Pancreas (tissue), 10 donors: Measurements from ENCODE around the gene OGG1. TPM values are rescaled to one million over a fixed set of nuclear protein-coding genes. Genes with fewer than 3 reads are reported as not detected.

ENCODE experiments used
- ATAC-seq, 4 donors: fragments of 200-7000 bp; cut with Tn5 transposase; one replicate each; pipeline versions ENCODE4 v1.8.0 to v1.9.1; 2020; ENCODE audit warnings: mild to moderate bottlenecking in 4 of 4, moderate library complexity in 4 of 4
- DNase-seq, 6 donors: peaks; one replicate each; pipeline ENCODE4 v3.0.0-alpha.2; 2020
- FAIRE-seq: peaks from 2 replicates; lab custom pipeline; 2012; peaks lifted over from hg19 to GRCh38; lab: Jason Lieb, UNC
- H3K27ac ChIP-seq, 4 donors: fragments of 200-600 bp; sonication (generic); 1 replicate in 3 of 4; 2 replicates in 1 of 4; pipeline versions ENCODE4 v1.5.0 to v1.8.0; 2020
- H3K27me3 ChIP-seq, 4 donors: fragments of 200-600 bp; one replicate each; pipeline ENCODE4 v1.8.0; 2021
- H3K36me3 ChIP-seq, 3 donors: fragments of 200-600 bp; sonication (generic) in 1 of 3; one replicate each; pipeline versions ENCODE4 v1.5.0 to v1.8.0; 2020 to 2021
- H3K4me1 ChIP-seq, 3 donors: fragments of 200-600 bp; one replicate each; pipeline ENCODE4 v1.8.0; 2021
- H3K4me3 ChIP-seq, 4 donors: fragments of 200-600 bp; sonication (generic) in 2 of 4; one replicate each; pipeline versions ENCODE4 v1.5.0 to v1.8.0; 2020 to 2021
- H3K9me3 ChIP-seq, 4 donors: fragments of 200-600 bp; one replicate each; pipeline ENCODE4 v1.8.0; 2021
- CTCF ChIP-seq, 4 donors: fragments of 200-600 bp; sonication (generic) in 3 of 4; IDR thresholded peaks; one replicate each; pipeline versions ENCODE4 v1.5.0 to v1.8.0; 2021; ENCODE audit warnings: antibody characterized with exemption in 4 of 4
- WGBS, 2 donors: extraction: QIAGEN DNeasy Blood & Tissue Kit; methylation state at CpG; one replicate each; pipeline ENCODE4 v1.1.7; 2013; 5-methylcytosine and 5-hydroxymethylcytosine counted together
- intact Hi-C, 3 donors: fragments of 100-400 bp; cut with DNase I; formaldehyde crosslinking; loops; one replicate each; pipeline versions ENCODE4 v1.11.1 to v1.14.2; 2022
- polyA plus RNA-seq, 2 donors: library from polyadenylated mRNA; stranded (reverse); fragments of 200-250 nt; gene quantifications; one replicate each; pipeline ENCODE4 v1.2.3, GENCODE V29; 2013
- total RNA-seq, 6 donors: library from RNA; stranded (reverse); fragmentation: NEBNext Ultra II Directional in 4 of 6; extraction: Animal tissue kit (Norgen Biotek cat#: 25700) in 4 of 6; gene quantifications; one replicate each; pipeline versions ENCODE4 v1.2.1 to v1.2.4, GENCODE V29; 2021 to 2023
- donor health status: healthy with polysubstance abuse.
- donor health status: DM: no; HTN: no; CAD: no; lungs with moderate emphysema.
- donor health status: DM: no; HTN: no; CAD: no.
- donor health status: control.
- donor health status: control.
- donor health status: Bipolar disorder and iron deficiency.
- donor health status: DM: yes; HTN: yes; CAD: no.
- donor health status: DM: no; HTN: no; CAD: no.
- donor health status: DM: no; HTN: no; CAD: no.
- donor health status: DM: yes; HTN: yes; CAD: no.

OGG1 gene
- total and polyA plus RNA-seq, 8 donors = 5.9 to 13.9 (median 9.1) TPM

- no peak for TF ChIP-seq CTCF (IDR thresholded peaks at IDR 0.05)
- Histone ChIP-seq H3K36me3 (peaks cover 0 to 3% (median 0%) of the 10 kb centered on the region in 3 donors), H3K4me3 (peak overlapping the region; percentile 28 to 99 (median 60)), H3K27me3 (no peaks in the 10 kb centered on the region), H3K4me1 (peaks cover 0 to 14% (median 14%) of the 10 kb centered on the region in 3 donors), H3K9me3 (no peaks in the 10 kb centered on the region), H3K27ac (peak overlapping the region; percentile 33 to 99 (median 86))
- 1% methylated on average over 16 of the region's 17 CpGs for WGBS, 2 donors
- intact Hi-C loops = no loop called here
- ATAC-seq (peak; percentile 68 to 79 (median 74)), FAIRE-seq (no peak), DNase-seq (peak in 1 of 6 donors; percentile 84)
Measured at GRCh38 chr3:9730657-9731205, 19.0 kb upstream of the OGG1 start.

DNA sequence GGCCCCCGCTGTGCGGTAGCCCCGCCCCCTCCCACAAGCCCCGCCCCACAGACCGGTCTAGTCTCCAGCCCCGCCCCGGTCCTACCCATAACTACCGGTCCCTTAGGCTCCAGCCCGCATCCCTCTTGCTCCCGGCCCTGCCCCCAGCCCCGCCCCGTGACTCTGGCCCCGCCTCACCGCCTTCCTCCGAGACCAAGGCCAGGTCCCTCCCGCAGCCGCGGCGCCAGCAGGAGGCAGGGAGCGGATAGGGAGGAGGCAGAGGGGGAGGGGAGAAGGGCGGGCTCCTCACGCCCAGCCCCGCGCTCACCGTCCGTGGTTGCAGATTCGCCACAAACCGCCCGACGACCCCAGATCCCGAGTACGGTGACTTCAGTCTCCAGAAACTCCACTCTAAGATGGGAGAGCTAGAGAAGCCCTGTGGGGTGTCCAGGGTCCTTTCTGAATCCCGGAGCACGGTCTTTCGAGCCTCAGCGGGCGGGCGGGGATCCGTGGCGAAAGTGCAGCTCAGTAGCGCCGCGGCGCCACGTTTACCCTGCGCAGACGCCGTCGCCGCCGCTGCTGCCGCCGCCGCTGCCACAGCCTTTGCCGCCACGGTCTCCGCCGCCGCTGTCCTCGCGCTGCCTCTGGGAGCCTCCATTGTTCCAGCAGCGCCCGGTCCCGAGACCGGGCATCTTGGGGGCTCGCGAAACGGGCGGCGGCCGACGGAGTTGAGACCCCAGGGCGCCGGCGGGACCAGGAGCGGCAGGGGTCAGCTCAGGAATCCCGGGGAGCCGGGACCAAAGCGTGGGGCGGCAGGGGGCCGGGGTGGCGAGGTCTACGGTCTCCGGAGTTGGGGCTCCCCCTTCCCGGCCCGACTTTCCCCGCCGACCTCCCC is 18.3 kb upstream of the OGG1 start, which contains the start of gene BRPF1:
Gene BRPF1, plus strand, starts transcription at position 530 of the 874 bp plus-strand sequence. CDS start 2,406 bp downstream, outside the sequence.
- peaks cover 0 to 14% (median 14%) of the 10 kb centered on the region in 3 donors for H3K4me1 ChIP-seq
- peak within 1 kb of the TSS; percentile 57 to 99 (median 94) for H3K4me3 ChIP-seq
- peak; percentile 99 to 100 (median 100) for DNase-seq
- H3K27me3 ChIP-seq = no peaks in the 10 kb centered on the region
- TF ChIP-seq CTCF (IDR thresholded peaks at IDR 0.05) = no peak
- peak within 1 kb of the TSS; percentile 98 to 99 (median 98) for H3K27ac ChIP-seq
- intact Hi-C loops = no loop called here
- peaks cover 0 to 3% (median 0%) of the 10 kb centered on the region in 3 donors for H3K36me3 ChIP-seq
- 1% methylated on average over 73 to 88 of the region's 88 CpGs for WGBS, 2 donors
- H3K9me3 ChIP-seq = no peaks in the 10 kb centered on the region
- ATAC-seq = peak; percentile 95 to 98 (median 96)
- no peak for FAIRE-seq

DNA sequence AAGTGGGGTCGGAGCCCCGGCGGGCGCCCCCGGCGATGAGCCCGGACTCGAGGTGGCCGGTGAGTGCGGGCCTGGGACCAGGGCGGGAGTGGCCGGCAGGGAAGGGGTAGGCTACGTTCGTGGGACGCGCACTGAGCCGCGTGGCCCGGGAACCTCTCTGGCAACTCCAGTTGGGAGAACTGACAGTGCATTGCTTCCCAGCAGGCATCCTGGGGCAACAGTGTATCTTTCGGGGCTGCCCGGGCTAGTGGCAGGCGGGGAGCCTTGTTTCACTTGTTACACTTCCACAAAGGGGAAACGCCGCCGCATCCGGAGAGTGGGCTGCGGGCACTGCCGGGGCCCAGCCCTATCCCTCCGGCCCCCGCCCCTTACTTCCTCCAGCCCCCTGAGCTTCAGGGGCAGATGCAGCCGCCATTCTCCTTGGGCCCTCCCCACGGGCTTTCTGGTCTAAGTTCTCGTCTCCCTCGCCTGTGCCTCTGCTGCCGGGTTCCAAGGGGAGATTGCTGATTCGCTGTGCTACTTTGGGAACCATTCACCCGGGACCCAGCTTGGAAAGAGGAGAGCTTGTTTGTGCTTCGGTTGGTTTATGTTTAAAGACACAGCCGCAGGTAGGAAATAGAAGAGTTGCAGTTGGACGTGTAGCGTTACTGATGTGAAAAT is 17.5 kb upstream of the OGG1 start:
- FAIRE-seq (no peak), DNase-seq (peak in 3 of 6 donors; percentile 37 to 82 (median 62)), ATAC-seq (peak in 3 of 4 donors; percentile 0 to 3 (median 1))
- no peaks in the 10 kb centered on the region for H3K9me3 ChIP-seq
- H3K4me1 ChIP-seq = peaks cover 0 to 14% (median 14%) of the 10 kb centered on the region in 3 donors
- intact Hi-C loops = no loop called here
- peaks cover 0 to 3% (median 0%) of the 10 kb centered on the region in 3 donors for H3K36me3 ChIP-seq
- no peaks in the 10 kb centered on the region for H3K27me3 ChIP-seq
- 1% methylated on average over 35 to 41 of the region's 41 CpGs for WGBS, 2 donors
- TF ChIP-seq CTCF (IDR thresholded peaks at IDR 0.05) = no peak
- H3K4me3 ChIP-seq = peak overlapping the region; percentile 57 to 99 (median 94)
- H3K27ac ChIP-seq = peak overlapping the region in 3 of 4 donors; percentile 98

DNA sequence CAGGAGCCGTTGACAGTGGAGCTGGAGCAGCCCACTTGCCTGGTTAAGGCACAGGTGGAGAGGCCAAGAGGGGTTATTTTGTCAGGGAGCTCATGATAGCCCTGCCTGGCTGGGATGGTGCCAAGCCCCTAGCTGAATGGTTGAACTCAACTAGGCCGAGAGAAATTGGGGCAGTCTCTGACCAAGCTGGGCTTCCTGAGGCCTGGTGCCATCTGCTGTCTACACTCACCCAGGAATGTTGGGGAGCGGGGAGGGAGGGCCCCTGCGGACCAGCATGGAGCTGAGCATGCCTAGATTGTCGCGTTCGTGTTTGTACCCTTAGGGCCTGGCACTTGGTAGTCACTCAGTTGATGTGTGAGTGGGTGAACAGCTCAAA is 17.0 kb upstream of the OGG1 start:
- peak in 1 of 6 donors; percentile 27 for DNase-seq
- no peak overlapping the region for H3K27ac ChIP-seq
- TF ChIP-seq CTCF (IDR thresholded peaks at IDR 0.05) = no peak

More for the DNA sequence above, 17.0 kb upstream of the OGG1 start:
- 27 to 29% methylated on average over 7 of the region's 7 CpGs for WGBS, 2 donors
- H3K9me3 ChIP-seq = no peaks in the 10 kb centered on the region
- no peak for FAIRE-seq
- H3K36me3 ChIP-seq = peaks cover 0 to 8% (median 0%) of the 10 kb centered on the region in 3 donors
- intact Hi-C loops = no loop called here
- H3K4me3 ChIP-seq = peak overlapping the region; percentile 57 to 99 (median 94)
- no peaks in the 10 kb centered on the region for H3K27me3 ChIP-seq
- ATAC-seq = no peak
- peaks cover 0 to 14% (median 14%) of the 10 kb centered on the region in 3 donors for H3K4me1 ChIP-seq
